Natural killer cell (primary cell): ENCODE data around the gene BNC2. TPM values are rescaled to one million over a fixed set of nuclear protein-coding genes. Genes with fewer than 3 reads are reported as not detected.

Source experiments
- ATAC-seq, 3 donors: fragments of 150-1000 bp in 2 of 3; fragments of 200-7000 bp in 1 of 3; cut with Tn5 transposase; 1 replicate in 1 of 3; 2 replicates in 2 of 3; pipeline ENCODE4 v1.10.0; 2021; ENCODE audit warnings: mild to moderate bottlenecking in 2 of 3, moderate library complexity in 2 of 3
- DNase-seq, 2 donors: peaks; one replicate each; pipeline versions ENCODE4 v3.0.0 to v3.0.0-alpha.2; 2013 to 2021; ENCODE audit warnings: mixed read lengths in 1 of 2
- H3K27ac ChIP-seq: one replicate; pipeline ENCODE4 v1.5.1; 2013; ENCODE audit warnings: mild to moderate bottlenecking, low read length
- H3K27me3 ChIP-seq: one replicate; pipeline ENCODE4 v1.6.1; 2013; ENCODE audit warnings: low read length; ENCODE audit not compliant: control insufficient read depth, insufficient read depth
- H3K36me3 ChIP-seq: one replicate; pipeline ENCODE4 v1.6.1; 2013; ENCODE audit warnings: low read length; ENCODE audit not compliant: control insufficient read depth, insufficient read depth
- H3K4me1 ChIP-seq: one replicate; pipeline ENCODE4 v1.6.1; 2013; ENCODE audit warnings: low read length; ENCODE audit not compliant: control insufficient read depth, insufficient read depth
- H3K4me3 ChIP-seq: one replicate; pipeline ENCODE4 v1.5.1; 2013; ENCODE audit warnings: low read length
- H3K9me3 ChIP-seq: one replicate; pipeline ENCODE4 v1.6.1; 2013; ENCODE audit warnings: low read length; ENCODE audit not compliant: control insufficient read depth, insufficient read depth
- H3K27ac Mint-ChIP-seq, 2 donors: one replicate each; pipeline ENCODE4 v1.8.0; 2022; ENCODE audit warnings: mild to moderate bottlenecking in 2 of 2, mixed read lengths in 2 of 2, moderate library complexity in 1 of 2
- H3K27me3 Mint-ChIP-seq, 2 donors: one replicate each; pipeline ENCODE4 v1.8.0; 2022; ENCODE audit warnings: low read depth in 2 of 2, mixed read lengths in 2 of 2
- H3K36me3 Mint-ChIP-seq: one replicate; pipeline ENCODE4 v1.8.0; 2022; ENCODE audit warnings: mixed read lengths
- H3K4me1 Mint-ChIP-seq, 2 donors: one replicate each; pipeline ENCODE4 v1.8.0; 2022; ENCODE audit warnings: mixed read lengths in 2 of 2
- H3K4me3 Mint-ChIP-seq: one replicate; pipeline ENCODE4 v1.8.0; 2022; ENCODE audit warnings: mild to moderate bottlenecking, moderate library complexity, mixed read lengths
- H3K9me3 Mint-ChIP-seq, 2 donors: one replicate each; pipeline ENCODE4 v1.8.0; 2022; ENCODE audit warnings: mixed read lengths in 2 of 2
- WGBS: methylation state at CpG from one replicate; pipeline ENCODE4 v1.1.7; 2013; ENCODE audit warnings: missing lambda C conversion rate; ENCODE audit not compliant: insufficient coverage; 5-methylcytosine and 5-hydroxymethylcytosine counted together
- intact Hi-C: fragments of 100-400 bp; cut with micrococcal nuclease; formaldehyde crosslinking; loops from one replicate; pipeline ENCODE4 v1.14.2; 2022
- total RNA-seq, 4 donors: library from RNA; stranded (reverse); fragments of 120-200 nt in 1 of 4; gene quantifications; one replicate each; pipeline versions ENCODE4 v1.2.3 to v1.2.4, GENCODE V29; 2013 to 2022
- TF ChIP-seq, protein P1 (sequence below): fragments of 200-600 bp; IDR thresholded peaks from one replicate; pipeline ENCODE4 v1.8.0; 2022; ENCODE audit warnings: antibody characterized with exemption

BNC2 gene
- total RNA-seq, 3 donors from 2014 or later (not counting 1 experiment from before 2014, with no cell fraction given): 36.9 to 84.2 (median 66.5) TPM

DNA sequence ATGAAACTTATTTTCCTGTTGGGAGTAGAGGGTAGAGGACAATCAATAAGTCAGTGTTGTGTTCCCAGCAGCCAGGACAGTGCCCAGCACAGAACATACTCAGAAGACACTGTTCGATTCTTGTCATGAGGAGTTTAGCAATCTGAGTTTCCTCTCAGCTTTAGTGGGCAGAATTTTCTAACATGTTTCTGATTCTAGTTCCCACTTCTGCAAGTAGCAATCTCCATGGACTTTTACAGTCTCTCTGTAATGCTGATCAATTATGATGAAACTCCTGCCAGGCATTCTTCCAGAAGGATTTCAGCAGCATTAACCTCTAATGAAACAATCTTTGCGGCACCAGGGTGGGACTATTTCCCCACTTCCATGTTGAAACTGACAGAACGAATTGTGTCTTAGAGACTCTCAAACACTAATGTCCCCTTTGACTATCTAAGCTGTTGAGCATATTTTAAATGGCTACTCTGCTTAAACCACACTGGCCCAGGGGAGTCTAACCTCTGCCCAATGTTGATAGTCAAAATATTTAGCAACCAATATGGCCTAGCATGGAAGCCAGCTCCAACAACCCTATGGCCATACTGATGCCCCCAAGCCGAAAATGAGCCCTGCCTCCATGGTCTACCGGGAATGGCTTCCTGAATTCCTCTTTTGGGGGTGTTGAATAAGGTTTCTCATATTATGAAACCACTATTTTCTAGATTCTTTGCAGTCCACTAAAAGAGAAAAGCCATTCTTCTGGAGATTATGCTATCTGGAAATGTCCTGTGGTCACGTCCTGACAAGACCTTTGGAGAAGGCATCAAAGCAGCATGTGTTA lies 484.3 kb downstream of the BNC2 start:
- Histone ChIP-seq H3K36me3 (no peaks in the 10 kb centered on the region), H3K9me3 (no peaks in the 10 kb centered on the region), H3K4me1 (no peaks in the 10 kb centered on the region), H3K4me3 (no peak overlapping the region), H3K27ac (no peak overlapping the region), H3K27me3 (no peaks in the 10 kb centered on the region)
- Mint-ChIP-seq H3K4me3 (no peak overlapping the region), H3K36me3 (peaks cover 8% of the 10 kb centered on the region), H3K27me3 (peaks cover 9 to 10% of the 10 kb centered on the region in 2 donors), H3K9me3 (peaks cover 0 to 6% of the 10 kb centered on the region in 2 donors), H3K27ac (no peak overlapping the region), H3K4me1 (no peaks in the 10 kb centered on the region)
- TF ChIP-seq, protein P1, sequence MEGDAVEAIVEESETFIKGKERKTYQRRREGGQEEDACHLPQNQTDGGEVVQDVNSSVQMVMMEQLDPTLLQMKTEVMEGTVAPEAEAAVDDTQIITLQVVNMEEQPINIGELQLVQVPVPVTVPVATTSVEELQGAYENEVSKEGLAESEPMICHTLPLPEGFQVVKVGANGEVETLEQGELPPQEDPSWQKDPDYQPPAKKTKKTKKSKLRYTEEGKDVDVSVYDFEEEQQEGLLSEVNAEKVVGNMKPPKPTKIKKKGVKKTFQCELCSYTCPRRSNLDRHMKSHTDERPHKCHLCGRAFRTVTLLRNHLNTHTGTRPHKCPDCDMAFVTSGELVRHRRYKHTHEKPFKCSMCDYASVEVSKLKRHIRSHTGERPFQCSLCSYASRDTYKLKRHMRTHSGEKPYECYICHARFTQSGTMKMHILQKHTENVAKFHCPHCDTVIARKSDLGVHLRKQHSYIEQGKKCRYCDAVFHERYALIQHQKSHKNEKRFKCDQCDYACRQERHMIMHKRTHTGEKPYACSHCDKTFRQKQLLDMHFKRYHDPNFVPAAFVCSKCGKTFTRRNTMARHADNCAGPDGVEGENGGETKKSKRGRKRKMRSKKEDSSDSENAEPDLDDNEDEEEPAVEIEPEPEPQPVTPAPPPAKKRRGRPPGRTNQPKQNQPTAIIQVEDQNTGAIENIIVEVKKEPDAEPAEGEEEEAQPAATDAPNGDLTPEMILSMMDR: no peak
- 92% methylated on average over 6 of the region's 6 CpGs for WGBS
- no peak for DNase-seq
- intact Hi-C loops: loop anchor here (10.0 kb wide), 1 partner anchor 59 kb away; no protein-coding TSS in a partner anchor
- no peak for ATAC-seq

DNA sequence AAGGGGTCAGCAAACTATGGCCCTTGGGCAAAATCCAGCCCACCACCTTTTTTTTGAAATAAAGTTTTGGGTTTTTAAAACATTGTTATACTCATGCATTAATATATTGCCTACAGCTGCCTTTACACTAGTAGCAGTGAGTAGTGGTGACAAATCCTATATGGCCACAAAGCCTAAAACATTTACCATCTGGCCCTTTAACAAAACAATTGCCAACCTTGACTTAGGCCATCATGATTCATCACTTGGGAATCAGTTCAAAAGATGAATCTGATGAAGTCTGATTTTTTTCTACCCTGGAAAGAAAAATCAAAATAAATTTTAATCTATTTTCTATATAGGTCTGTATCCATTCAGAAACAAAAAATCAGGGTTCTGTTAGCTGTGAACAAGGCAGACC lies 484.9 kb downstream of the BNC2 start:
- peaks cover 0 to 6% of the 10 kb centered on the region in 2 donors for H3K9me3 Mint-ChIP-seq
- H3K4me1 Mint-ChIP-seq: no peaks in the 10 kb centered on the region
- H3K27me3 Mint-ChIP-seq: peaks cover 9 to 10% of the 10 kb centered on the region in 2 donors
- intact Hi-C loops: loop anchor here (10.0 kb wide), 1 partner anchor 59 kb away; no protein-coding TSS in a partner anchor
- ATAC-seq (no peak), DNase-seq (no peak)
- H3K4me3 Mint-ChIP-seq: no peak overlapping the region
- Histone ChIP-seq H3K27ac (no peak overlapping the region), H3K9me3 (no peaks in the 10 kb centered on the region), H3K4me3 (no peak overlapping the region), H3K27me3 (no peaks in the 10 kb centered on the region), H3K4me1 (no peaks in the 10 kb centered on the region), H3K36me3 (no peaks in the 10 kb centered on the region)
- H3K27ac Mint-ChIP-seq: no peak overlapping the region
- peaks cover 8% of the 10 kb centered on the region for H3K36me3 Mint-ChIP-seq
- TF ChIP-seq, protein P1: no peak

DNA sequence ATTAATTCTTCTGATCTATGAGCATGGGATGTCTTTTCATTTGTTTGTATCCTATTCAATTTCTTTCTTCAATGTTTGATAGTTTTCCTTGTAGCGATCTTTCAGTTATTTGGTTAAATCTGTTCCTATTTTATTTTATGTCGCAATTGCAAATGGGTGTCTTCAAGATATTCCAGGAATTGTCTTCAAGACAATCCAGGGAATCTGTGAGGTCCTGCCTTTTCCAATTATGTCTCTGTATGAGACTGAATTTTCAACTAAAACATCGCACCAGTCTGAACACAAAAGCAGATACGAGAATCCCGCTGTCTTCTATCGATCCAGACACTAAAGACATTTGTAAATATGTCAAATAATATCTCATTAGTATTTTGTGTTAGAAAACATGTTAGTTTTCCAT lies 485.5 kb downstream of the BNC2 start:
- ATAC-seq (no peak), DNase-seq (no peak)
- WGBS: 93% methylated on average over 2 of the region's 6 CpGs
- Mint-ChIP-seq H3K9me3 (peaks cover 0 to 6% of the 10 kb centered on the region in 2 donors), H3K27ac (no peak overlapping the region), H3K27me3 (peaks cover 9 to 10% of the 10 kb centered on the region in 2 donors), H3K4me1 (no peaks in the 10 kb centered on the region), H3K36me3 (peaks cover 8% of the 10 kb centered on the region), H3K4me3 (no peak overlapping the region)
- TF ChIP-seq, protein P1: no peak
- H3K4me3 ChIP-seq: no peak overlapping the region
- no peak overlapping the region for H3K27ac ChIP-seq
- no peaks in the 10 kb centered on the region for H3K36me3 ChIP-seq
- intact Hi-C loops: loop anchor here (10.0 kb wide), 1 partner anchor 60 kb away; no protein-coding TSS in a partner anchor
- H3K9me3 ChIP-seq: no peaks in the 10 kb centered on the region
- no peaks in the 10 kb centered on the region for H3K27me3 ChIP-seq
- no peaks in the 10 kb centered on the region for H3K4me1 ChIP-seq
